GM04503 (cell line): ENCODE results near the gene GPRASP2.

Experiments used
- DNase-seq: peaks from one replicate; pipeline ENCODE4 v3.0.0-alpha.2; 2012; ENCODE audit warnings: low read depth

GPRASP2 gene

GRCh38 chrX:102745513-102745856, 33.2 kb downstream of the GPRASP2 start:
- no peak for DNase-seq

GRCh38 chrX:102745857-102746584, 33.8 kb downstream of the GPRASP2 start:
- no peak for DNase-seq

- peak; percentile 51 for DNase-seq
Measured at GRCh38 chrX:102765217-102765616, 53.0 kb downstream of the GPRASP2 start.

- peak; percentile 45 for DNase-seq
Measured at GRCh38 chrX:102765809-102766208, 53.6 kb downstream of the GPRASP2 start.

- DNase-seq, result no peak
Measured at GRCh38 chrX:102767287-102767686, 55.0 kb downstream of the GPRASP2 start.
